Frontal cortex (tissue), 4 donors: ENCODE measurements around the gene ABCA1. TPM values are rescaled to one million over a fixed set of nuclear protein-coding genes. Genes with fewer than 3 reads are reported as not detected.
"Not testable (repeated sequence)": the region's sequence is repeated elsewhere in the genome, so short reads cannot be mapped to it uniquely, and the experiment has no call there.

ENCODE experiments used
- DNase-seq, 2 donors: peaks; one replicate each; pipeline ENCODE4 v3.0.0; 2012; ENCODE audit warnings: low spot score in 2 of 2
- FAIRE-seq: peaks from 2 replicates; lab custom pipeline; 2012; peaks lifted over from hg19 to GRCh38; lab: Jason Lieb, UNC
- total RNA-seq: library from RNA; depleted of rRNA; stranded (reverse); fragments of >200 nt; gene quantifications from one replicate; pipeline ENCODE4 v1.2.3, GENCODE V29; 2014
- donor health status: control.
- donor health status: control.
- donor health status: control.

The ABCA1 gene, protein sequence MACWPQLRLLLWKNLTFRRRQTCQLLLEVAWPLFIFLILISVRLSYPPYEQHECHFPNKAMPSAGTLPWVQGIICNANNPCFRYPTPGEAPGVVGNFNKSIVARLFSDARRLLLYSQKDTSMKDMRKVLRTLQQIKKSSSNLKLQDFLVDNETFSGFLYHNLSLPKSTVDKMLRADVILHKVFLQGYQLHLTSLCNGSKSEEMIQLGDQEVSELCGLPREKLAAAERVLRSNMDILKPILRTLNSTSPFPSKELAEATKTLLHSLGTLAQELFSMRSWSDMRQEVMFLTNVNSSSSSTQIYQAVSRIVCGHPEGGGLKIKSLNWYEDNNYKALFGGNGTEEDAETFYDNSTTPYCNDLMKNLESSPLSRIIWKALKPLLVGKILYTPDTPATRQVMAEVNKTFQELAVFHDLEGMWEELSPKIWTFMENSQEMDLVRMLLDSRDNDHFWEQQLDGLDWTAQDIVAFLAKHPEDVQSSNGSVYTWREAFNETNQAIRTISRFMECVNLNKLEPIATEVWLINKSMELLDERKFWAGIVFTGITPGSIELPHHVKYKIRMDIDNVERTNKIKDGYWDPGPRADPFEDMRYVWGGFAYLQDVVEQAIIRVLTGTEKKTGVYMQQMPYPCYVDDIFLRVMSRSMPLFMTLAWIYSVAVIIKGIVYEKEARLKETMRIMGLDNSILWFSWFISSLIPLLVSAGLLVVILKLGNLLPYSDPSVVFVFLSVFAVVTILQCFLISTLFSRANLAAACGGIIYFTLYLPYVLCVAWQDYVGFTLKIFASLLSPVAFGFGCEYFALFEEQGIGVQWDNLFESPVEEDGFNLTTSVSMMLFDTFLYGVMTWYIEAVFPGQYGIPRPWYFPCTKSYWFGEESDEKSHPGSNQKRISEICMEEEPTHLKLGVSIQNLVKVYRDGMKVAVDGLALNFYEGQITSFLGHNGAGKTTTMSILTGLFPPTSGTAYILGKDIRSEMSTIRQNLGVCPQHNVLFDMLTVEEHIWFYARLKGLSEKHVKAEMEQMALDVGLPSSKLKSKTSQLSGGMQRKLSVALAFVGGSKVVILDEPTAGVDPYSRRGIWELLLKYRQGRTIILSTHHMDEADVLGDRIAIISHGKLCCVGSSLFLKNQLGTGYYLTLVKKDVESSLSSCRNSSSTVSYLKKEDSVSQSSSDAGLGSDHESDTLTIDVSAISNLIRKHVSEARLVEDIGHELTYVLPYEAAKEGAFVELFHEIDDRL (N-terminal part only)
- 28.5 TPM for total RNA-seq

DNA sequence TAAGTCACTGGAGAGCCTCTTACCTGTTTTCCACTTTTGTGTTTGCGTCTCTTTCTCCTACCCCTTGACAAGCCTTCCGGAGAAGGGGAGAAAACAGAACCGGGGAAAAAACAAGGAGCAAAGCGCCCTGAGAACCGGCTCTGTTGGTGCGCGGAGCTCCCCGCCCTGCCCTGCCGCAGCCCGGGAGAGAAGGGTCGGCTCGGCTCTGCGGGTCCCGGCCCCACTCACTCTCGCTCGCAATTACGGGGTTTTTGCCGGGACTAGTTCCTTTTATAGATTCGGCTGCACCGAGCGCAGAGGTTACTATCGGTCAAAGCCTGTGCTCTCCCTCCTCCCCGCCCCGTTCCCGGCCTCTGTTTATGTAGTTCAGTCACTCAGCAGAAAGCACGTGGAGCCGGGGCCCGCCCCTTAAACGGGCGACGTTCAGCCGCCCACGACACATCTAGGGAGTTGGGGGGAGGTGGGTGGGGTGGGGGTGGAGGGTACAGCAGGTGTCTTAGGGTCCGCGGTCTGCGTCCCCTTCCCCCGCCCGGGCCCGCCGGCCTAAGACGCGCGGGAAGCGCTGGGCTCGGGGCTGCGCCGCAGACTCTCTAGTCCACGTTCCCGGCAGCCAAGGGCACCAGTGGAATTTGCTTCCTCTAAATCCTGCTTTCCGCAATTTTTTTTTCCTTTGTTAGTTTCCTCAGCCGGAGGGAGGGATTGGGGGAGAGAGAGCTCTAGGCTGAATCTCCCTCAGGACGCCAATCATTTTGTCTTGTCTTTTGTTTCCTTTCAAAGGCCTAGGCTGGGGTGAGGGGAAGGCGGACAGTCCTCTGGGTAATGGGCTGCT lies at the start of gene ABCA1:
TSS of gene ABCA1 (minus strand) at position 244 of the 829 bp plus-strand sequence. CDS start 24,476 bp downstream, outside the sequence.
- DNase-seq (peak; percentile 88 to 90), FAIRE-seq (no peak)

DNA sequence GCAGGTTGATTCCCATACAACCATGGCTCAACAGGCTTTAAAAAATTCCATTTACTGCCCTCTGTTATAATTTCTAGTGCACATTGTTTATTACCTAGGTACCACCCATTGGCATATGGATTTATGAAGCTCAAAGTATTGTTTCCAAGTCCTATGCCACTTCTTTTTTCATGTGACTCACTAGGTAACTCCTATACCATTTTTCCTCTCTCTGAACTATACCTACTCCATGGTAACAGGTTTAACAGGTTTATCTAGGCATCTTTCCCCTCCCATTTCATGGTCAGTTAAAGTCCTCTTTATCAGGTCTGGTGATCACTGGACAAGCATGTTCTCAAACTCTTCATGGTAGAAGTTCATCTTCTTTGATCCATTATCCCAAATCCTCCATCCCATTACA lies 49.6 kb upstream of the ABCA1 start:
- FAIRE-seq: no peak
- DNase-seq: no peak

DNA sequence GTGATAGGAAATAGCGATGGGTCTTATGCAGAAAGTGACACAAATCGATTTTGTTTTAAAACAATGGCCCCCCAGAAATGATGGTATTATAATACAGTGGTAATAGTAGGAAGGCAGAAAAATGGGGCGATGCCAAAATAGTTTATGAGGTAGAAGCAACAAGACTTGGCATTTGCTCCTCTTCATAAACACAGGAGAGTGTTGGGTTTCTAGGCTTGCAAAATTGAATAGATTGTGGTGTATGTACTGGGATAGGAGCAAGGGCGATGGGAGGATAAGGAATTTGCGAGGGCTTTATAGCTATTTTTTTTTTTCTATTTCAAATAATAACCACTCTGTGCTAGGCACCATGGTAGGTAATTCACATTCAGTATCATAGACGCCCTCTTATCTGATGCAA lies 49.2 kb upstream of the ABCA1 start:
- DNase-seq (no peak), FAIRE-seq (no peak)

DNA sequence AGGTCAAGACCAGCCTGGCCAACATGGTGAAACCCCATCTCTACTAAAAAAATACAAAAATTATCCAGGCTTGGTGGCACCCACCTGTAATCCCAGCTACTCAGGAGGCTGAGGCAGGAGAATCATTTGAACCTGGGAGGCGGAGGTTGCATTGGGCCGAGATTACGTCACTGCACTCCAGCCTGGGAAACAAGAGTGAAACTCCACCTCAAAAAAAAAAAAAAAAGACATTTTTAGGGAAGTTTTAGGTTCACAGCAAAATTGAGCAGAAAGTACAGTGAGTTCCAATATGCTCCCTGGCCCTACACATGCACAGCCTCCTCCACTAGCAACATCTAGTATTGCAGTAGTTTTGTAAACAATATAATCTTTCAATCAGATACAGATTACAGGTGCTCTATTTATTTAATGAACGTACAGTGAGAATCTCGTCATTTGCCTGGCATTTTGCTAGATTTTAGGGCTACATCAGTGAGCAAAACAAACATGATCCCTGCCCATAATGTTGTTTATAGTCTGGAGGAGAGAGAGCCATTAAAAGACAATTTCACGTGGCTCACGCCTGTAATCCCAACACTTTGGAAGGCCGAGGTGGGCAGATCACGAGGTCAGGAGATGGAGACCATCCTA lies 48.1 kb upstream of the ABCA1 start:
- DNase-seq, FAIRE-seq: not testable (repeated sequence)

DNA sequence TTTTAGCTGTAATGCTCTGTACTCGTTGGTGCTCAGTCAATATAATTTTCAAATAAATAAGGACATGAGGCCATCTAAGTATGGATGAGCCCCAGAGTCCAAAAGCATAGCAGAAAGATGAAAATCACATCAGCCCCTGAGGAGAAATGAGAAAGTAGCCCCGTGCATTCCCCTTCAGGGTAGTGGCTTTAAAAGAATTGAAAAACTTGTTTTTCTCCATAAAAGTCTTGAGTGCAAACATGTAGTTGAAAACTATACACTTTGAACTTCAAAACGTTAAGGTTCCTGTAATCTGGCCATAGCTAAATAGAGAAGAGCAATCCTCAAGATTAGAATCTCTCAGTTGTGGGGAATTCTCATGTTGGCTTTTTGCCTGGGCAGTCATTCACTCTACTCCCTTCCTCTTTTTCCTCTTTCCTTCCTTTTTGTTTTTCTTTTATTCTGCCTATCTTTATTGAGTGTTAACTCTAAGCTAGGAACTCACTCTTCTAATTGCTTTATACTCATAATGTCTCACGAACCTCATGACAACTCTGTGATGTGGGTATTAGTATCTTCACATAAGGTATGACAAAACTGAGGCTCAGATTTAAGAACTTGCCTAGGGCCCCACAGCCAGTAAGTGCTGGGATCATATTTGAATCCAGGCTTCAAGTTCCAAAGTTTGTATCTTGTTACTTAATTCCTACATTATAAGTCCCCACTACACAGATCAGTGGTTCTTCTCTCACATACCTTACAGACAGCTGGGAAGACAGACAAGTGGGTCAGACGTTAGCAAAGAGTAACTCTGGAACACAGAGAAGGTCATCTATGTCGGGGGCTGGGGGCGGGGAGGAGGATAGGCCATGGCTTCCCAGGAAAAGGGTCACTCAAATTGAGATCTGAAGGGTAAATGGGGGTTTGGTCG lies 46.4 kb upstream of the ABCA1 start:
- FAIRE-seq (no peak), DNase-seq (no peak)

DNA sequence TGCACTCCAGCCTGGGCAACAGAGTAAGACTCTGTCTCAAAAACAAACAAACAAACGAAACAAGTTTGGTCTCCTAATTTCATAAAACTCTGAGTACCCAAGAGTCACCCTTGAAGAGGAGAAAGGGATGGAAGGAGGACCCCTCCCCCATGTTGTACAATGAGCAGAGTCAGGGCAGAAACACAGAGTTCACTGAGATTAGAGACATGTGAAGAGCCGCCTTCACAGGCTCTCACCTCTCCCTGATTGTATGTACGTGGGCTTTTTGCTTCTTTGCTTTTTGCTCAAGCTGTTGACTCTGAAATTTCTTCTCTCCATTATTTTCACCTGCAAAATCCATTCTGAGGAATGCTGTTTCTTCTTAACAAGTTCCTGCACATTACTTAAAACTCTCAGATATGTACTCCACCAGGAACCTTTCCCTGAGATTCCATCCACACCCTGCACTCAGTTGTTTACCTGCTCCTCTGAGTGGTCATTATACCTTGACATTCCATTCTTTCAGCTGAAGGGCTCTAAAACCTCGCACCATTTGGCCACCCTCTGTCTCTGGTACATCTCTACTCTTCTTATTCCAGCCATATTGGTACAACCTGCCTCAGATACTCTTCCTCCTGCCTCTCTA lies 44.4 kb upstream of the ABCA1 start:
- FAIRE-seq (no peak), DNase-seq (no peak)

DNA sequence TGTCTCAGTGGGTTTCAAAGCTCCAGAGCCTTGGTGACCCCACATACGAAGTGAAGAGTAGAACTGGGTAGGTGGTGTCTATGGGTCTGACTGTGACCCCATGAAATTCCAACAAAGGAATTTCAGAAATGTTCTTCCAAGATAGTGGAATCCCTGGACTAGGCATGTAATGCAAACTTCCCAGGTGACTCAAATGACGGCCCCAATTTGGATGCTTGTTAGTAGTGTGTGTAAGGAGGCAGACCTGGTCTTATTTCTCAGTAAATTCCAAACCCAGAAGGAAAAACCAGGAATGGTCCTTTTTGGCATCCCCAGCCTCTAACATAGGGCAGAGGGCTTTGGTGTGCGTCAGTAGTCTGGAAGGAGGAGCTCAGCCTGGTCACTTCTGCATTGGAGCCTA lies 43.6 kb upstream of the ABCA1 start:
- FAIRE-seq: no peak

DNA sequence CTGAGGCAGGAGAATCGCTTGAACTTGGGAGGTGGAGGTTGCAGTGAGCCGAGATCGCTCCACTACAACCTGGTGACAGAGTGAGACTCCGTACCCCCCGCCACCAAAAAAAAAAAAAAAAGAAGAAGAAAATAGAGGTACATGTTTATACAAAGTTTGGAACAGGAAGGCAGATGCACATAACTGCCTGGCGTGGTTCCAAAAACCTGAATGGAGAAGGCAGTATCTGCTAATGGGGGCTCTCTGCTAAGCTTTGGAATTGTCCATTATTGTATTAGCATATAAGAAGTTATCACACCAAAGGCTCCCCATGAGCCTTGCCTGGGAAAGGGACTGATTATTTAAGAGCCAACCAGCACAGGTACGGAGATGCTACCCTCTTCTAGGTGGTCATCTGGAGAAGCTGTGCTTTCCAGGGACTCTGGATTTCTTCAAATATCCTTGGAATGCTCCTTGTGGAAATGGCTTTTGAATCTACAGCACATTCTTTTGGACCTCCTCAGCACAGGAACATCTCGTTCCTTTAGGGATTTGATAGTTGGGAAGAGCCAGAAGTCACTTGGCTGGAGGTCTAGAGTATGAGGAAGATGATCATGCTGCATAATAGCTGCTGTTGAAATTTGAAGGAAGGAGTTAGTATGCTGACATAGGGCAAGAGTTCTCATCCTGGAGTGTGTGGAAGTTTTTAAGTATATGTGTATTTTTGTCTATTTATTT lies 42.5 kb upstream of the ABCA1 start:
- DNase-seq (no peak), FAIRE-seq (no peak)

More for the DNA sequence above, 43.6 kb upstream of the ABCA1 start:
- no peak for DNase-seq

DNA sequence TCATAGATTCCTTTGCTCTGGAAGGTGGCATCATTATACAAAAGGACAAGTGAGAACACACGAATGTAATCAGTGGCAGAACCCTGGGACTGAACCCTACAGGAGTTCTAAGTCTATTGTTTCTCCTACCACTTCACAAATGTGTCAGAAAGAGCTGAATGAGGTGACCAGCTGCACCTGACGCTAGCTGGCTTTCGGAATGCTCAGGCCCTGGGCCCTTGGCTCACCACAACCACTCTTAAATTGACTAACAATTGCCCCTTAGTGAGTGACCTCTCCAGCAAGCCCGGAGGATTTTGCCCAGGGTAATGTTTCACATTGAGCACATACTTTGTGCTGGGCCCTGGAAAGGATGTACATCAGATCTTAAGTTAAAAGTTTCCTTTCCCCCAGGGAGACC lies 41.2 kb upstream of the ABCA1 start:
- no peak for FAIRE-seq
- DNase-seq: no peak

DNA sequence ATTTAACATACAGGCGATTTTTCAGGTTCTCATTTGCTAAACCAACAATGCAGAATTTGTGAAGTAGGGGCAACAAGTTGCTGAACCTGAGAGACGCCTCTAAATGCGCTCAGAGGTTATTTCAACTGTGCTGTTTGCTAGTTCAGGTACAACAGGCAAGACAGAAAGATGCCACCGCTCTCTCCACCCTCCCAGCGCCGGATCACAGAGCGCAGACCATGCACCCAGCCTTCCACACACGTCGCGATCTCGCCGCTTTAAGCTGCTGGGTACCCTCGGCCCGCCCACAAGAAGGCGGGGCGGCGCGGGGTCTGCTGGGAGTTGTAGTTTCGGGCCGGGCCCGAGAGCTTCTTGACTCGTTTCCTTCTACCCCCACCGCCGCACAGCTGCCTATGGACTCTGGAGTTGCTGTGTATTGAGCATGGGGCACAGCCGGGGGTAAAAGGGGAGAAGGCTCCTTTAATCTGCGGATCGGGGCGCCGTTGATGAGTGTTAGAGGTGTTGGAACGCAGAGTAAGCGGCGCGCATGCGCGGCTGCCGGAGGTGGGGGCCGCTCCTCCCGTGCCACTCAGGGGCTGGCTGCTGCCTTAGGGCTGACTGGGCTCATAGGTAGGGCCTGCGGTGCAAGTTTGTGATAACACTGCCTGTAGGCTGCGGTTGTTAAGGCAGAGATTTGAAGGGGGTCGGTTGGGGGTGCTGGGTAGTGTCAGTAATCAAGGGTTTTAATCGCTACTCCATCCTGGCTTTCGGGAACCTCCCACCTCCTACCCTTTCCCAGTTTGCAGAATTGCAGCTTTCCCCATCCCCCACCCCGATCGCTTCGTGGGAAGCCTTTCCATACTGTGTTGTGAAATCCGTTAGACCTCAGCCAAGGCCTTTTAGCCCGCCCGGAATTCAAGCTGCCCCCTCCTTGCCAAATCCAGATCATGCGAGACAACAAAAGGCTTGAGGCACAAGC lies 40.3 kb upstream of the ABCA1 start:
- DNase-seq (peak; percentile 76 to 83), FAIRE-seq (no peak)

DNA sequence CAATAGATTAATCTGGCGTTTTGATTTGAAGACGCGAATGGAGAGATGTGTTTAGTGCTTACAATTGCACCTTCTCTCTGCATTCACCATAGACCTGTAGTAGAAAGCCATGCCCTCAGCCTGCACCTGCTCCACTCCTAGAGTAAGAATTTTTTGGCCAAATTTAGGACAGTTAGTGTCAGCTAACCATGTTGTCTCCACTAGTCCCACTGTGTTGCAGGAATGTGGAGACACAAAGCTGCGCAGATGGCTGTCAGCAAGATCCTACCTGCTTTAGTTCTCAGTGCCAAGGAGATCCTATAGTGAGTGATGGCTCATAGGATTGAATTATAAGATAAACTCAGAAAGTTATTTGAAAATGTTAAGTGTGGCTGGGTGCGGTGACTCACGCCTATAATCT lies 35.1 kb upstream of the ABCA1 start:
- no peak for DNase-seq
- FAIRE-seq: no peak

DNA sequence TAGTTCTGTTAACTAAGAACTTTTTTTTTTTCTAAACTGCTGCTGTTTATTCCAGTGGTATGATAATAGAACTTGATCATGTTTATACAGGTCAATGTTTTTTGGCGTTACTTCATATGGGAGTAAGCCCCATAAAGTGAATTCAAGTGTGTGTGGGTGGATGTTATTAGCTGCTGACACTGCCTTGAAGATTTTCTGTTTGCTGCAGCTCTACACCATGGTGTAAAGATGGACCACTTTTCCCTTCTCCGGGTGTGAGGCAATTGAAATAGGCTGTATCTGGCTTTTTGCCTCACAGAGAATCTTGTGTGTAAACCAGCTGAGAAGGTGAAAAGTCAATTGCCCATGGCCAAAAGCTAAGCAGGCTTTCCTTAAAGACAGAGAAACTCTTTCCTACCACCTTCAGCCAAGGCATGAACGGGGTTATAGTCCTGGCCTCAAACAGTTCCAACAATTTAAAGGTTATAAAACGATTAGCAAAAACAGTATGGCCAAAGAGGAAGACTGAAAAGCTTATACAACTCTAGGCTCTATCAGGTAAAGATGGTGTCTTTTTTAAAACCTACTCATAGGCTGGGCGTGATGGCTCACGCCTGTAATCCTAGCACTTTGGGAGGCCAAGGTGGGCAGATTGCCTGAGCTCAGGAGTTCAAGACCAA lies 33.9 kb upstream of the ABCA1 start:
- FAIRE-seq (no peak), DNase-seq (no peak)

DNA sequence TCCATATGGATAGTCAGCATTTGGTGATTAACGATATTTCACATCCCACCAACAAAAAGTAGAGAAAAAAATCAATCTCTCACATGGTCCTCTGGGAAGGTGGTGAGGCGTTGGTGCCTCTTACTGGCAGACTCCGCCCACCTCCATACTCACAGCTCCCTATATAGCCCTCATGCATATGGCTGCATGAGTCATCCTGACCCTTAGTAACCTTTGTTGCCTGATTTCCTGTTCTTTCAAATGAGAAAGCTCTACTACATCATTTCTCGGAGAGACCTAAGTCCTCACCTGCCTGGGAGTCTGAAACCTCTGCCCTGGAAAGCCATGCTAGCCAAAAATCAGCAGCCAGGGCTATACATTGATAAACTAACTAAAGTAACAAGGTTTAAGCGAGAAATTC lies 33.3 kb upstream of the ABCA1 start:
- FAIRE-seq (no peak), DNase-seq (no peak)

DNA sequence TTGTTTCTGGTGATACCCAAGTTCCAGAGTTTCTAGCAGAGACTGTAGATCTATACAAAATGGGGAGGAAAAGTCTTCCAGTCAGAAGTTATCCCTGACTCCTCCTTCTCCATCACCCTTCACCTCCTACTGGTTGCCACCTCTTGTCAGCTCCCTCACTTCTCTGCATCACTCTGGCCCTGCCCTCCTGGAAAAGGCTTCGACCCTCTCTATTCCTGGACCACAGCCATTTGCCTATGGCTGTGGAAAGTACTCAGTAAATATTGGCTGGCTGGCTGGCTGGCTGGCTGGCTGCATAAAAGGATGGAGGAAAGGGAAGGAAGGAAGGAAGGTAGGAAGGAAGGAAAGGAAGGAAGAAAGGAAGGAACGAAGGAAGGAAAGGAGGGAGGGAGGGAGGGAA lies 32.7 kb upstream of the ABCA1 start:
- FAIRE-seq: no peak
- DNase-seq: no peak

DNA sequence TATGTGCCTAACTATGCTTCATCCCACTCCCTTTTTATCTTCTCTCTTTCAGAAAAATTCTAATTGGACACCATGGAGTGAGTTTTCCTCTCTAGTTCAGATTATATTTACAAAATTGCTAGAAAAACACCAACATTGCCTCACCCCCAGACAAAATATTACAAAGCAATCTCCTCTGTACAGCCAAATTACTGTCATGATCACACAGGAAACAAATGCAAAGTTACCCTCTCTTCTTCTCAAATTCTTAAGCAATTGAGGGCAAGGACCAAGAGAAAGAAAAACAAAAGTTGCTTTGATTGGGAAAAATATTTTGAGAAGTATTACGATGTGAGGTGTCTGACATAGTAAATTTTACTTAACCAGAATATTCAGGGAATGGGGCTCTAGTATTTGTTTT lies 30.8 kb upstream of the ABCA1 start:
- no peak for DNase-seq
- FAIRE-seq: no peak
